Cerebellar nuclear complex (tissue), 1 donor: Measurements from ENCODE around the gene VEGFA.

Experiments
- DNase-seq, 2 experiments: peaks; one replicate each; lab custom pipeline; 2025; lab: John Stamatoyannopoulos, UW

Gene VEGFA

DNA sequence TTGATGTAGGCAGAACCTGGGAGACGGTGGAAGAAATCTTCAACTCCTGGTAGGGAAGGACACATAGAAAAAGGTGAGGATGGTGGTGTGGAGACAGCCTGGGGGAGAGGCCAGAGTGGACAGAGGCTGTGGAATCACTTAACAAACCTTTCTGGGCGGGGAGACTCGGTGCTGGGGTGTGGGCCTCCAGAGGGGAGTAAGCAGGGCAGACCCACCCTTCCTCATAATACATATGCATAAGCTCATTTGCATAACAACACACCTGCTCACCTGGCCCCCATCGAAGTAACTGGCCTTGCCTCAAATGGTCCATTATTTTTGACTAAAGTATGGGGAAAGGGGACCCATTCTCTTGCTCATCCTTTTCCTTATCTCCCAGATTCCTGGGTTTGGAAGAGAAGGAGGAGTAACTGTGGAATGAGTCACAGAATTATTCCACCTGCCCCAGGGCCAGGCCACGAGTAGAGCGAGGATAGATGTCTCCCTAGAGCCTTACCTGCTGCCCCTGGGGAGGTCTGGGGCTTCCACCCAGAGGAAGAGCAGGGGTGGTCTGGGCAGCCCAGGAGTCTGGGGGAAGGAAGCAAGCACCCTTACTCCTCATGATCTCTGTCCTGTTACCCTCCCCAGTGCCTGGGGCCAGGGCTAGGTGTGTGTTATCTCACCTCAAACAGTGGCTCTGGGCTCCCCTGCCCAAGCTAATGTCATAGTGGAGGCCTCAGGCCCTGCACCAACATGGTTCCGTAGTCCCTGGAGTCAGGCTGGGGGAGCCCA lies 10.7 kb upstream of the VEGFA start:
- no peak for DNase-seq

DNA sequence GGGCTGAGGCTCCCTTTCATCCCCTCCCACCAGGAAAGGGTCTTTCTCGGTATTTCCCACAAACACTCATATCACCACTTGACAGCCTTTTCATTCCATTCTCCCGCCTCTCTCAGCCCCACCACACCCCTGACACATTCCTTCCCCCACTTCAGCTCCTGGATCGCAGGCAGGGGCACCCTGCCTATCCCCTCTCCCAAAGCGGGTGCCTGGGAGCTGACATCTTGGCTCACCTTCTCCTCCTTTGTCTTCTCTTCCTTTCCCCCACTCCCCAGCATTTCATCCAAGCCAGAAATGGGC lies 10.2 kb upstream of the VEGFA start:
- no peak for DNase-seq

DNA sequence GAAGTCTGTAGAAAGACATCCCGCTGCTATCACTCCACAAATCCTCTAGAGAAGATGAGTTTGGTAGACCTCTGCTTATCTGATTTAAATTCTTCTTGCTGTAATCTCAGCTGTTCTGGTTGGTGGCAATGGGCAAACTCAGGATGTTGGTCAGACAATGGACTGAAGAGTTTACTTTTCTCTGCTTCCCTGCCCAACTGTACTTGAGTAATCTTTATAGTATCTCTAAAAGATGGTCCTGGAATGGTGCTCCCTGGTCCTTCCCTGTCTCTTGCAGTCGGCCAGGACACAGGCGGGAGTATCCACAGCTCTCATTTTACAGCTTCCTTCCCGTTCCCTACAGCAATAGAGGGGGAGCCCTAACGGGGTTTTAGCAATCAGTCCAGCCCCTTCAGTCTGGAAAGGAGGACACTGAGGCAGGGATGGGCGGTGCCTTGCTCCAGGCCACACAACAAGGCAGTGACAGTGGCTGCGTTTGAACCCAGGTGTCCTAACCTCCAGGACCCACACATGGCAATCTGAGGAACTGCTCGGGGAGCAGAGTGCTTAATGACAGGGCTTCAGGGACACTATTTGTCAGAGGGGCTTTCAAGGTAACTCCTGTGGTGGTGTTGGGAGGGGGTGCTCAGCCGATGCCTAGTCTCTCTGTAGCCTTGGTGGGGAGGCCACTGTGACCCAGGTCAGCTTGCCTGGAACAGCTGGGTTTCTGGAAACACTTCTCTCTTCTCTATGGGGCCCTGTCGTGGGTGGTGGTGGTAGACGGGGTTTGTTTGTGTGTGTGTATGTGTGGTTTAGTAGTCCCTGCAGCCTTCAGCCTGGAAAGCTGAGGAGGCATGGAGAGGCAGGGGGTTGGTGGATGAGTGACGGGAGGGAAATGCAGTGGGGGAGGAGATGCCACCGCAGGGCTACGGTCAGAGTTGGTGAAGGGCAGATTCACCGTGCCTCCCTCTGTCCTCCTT lies 9.5 kb upstream of the VEGFA start:
- DNase-seq, result no peak

DNA sequence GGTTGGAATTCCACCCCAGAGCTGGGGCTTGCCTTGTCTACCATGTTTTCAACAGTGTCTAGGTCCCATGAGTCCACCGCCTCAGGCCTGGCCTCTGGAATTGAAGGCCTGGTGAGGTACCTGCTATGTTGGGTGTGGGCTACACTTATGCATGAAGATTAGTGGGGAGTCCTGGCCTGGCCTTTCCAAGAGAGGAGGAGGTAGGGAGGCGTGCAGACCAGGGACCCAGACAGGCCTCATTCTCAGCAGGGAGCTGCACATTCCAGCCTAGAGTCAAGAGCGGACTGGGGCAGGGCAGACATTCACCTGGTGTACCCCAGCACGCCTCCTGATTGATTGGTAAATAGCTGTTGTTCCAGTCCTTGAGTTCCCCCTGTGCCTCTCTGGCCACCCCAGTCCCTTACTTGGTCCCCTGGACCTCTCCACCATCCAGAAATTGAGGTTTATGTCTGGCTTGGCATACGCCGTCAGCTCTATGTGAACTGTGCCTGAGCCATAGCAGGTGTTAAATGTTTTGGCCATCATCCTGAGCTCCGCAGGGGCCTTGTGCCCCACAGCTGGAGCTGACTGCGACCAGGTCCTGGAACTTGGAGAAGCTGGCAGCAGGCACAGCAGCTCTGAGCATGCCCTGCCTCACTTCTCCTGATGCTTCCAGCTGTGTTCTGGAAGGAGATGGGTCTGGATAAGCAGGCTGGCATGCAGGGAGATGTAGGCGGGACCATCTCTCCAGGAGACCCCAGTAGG lies 8.2 kb upstream of the VEGFA start:
- DNase-seq, result no peak

DNA sequence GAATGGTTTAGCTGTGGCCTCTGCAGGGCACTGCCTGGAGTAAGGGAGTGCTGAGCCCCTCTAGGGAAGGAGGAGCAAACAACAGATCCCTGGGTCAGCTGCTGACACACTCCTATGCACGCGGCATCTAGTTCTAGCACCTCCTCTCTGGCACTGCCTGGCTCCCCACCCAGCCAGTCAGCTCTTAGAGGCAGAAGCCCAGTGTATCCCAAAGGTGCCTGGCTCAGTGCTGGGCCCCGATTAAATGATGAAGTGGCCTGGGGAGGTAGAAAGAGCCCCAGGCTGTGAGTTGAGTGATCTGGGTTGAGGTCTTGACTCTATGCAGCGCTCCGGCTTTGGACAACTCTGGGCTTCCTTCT lies 7.6 kb upstream of the VEGFA start:
- DNase-seq, result no peak

DNA sequence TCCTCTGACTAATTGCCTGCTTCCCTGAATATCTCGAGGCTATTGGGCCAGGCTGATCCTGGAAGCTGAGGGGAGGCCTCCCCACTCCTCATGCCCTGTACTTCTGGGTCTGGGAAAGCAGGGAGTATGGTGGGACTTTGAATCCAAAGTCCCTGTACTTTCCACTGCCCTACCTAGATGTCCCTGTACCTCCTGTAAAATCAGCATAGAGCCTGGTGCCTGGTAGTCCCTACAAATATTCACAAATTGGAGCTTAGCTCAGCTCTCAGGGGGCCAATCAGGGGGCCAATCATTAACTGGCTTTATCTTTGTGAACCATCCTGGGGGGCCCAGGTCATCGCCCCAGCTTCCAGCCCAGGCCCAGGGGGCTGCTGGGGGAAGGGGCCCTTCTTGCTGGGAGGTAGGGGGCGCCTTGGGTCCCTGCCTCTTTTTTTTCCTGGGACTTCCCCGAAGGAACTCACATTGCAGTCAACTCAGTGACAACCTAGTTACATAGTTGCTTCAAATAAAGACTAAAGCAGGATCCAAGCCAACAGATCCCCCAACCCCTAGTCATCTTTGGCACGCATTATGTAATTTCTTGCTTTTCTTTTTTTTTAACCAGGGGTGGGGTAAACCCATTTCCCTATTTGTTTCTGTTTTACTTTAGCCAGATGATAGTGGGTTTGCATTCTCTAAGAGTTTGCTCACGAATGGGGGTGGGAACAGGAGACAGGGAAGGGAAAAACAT lies 6.9 kb upstream of the VEGFA start:
- no peak for DNase-seq

DNA sequence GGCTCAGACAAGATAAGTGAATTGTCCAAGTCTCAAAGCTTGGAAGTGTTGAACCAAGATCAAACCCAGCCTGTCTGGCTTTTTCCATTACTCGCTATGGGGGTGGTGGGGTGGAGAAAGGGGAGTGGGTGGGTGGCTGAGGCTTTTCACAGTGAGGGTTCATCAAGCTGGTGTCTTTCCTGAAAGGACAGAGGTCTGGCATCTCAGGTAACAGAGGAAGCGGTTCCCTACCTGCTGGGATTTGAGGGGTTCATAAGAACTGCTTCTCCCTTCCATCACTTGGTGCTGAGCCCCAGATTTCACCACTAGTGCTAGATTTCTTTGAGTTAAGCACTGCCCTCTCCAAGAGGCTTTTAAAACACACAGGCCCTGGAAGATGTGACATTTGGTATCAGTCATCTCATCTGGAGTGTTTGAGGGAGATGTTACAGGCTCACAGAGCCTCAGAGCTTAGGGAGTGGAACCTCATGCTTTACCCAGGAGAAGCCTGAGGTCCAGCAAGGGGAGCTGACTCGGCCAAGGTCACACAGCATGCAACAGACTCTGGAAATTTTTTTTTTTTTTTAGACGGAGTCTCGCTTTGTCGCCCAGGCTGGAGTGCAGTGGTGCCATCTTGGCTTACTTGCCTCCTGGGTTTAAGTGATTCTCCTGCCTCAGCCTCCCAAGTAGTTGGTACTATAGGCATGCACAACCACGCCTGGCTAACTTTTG lies 6.0 kb upstream of the VEGFA start:
- no peak for DNase-seq

DNA sequence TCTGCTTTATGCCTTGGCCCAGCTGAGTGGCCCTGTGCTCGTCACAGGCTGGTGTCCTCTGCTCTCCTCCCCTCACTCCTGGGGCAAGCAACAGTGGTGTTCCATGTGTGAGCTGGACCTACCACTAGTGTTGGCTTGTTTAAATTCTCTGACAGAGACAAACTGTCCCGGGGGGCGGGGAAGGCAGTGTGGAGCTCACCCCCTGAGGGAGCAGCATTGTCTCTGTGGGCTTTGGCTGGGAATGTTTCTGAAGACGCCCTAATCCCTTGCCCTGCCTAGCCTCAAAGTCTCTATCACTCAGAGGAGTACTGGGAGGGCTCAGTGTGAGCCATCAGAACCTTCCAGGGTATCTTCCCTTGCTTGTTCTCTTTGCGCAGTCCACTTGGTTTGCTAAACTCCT lies 5.2 kb upstream of the VEGFA start:
- no peak for DNase-seq

DNA sequence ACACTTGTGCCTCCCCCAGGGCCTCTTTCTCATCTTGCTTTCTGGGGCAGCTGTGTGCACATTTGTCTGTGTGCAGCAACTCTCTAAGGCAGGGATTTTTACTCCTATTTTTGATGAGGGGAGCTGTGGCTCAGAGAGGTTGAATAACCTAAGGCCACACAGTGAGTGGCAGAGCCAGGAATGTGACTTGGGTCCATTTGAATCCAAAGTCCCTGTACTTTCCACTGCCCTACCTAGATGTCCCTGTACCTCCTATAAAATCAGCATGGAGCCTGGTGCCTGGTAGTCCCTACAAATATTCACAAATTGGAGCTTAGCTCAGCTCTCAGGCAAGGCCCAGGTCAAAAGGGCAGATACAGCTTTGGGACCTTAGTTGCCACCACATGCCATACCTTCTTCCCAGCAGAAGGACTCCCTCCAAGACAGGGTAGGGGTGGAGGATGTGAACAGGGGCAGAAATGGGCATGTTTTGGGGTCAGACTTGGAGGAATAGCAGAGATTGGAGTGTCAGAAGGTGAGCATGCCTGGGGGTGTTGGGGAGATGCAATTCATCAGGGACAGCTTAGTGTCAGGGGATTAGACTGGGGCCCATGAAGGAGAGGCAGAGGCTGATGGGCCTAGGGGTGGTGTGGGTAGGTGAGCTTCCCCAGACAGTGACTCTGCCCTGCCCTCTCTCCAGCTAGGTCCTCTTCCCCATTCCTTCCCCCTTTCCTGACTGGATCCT lies 4.1 kb upstream of the VEGFA start:
- no peak for DNase-seq

DNA sequence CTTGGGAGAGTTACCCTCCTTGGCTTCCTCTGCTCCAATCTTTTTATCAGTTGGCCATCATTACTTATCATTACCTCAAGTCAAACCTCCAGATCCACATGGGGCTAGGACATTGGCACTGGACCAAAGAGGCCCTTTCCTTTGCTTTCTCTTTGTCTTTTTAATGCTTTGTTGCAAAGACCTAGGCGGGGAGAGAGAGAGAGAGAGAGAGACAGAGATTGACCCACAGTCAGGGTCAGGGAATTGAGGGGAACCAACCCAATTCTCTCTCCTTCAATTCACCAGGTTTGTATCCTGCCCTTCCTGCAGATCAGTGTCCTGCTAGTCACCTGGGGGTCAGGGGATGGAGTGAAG lies 3.5 kb upstream of the VEGFA start:
- no peak for DNase-seq

DNA sequence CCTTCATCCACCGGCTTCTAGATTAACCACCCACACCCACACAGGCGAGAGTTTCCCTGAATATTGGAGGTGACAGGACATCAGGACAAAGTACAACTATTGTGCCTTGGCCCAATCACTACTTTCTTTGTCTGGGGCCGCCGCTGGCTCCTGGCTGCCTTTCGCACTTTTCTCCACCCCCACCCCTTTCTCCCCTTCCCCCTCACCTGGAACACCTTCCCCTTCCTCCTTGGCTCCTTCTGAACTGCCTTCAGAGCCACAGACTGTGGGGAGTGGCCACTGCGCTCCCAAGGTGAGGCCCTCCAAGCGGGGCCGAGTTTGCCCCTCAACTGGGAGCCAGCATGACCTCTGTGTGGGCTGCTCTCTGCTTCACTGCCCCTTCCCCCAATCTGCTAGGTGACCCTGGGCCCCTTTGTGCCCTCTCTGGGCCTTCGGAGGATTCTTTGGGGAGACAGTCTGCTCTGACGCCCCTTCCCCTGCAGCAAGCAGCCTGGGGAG lies 3.0 kb upstream of the VEGFA start:
- DNase-seq, result no peak

DNA sequence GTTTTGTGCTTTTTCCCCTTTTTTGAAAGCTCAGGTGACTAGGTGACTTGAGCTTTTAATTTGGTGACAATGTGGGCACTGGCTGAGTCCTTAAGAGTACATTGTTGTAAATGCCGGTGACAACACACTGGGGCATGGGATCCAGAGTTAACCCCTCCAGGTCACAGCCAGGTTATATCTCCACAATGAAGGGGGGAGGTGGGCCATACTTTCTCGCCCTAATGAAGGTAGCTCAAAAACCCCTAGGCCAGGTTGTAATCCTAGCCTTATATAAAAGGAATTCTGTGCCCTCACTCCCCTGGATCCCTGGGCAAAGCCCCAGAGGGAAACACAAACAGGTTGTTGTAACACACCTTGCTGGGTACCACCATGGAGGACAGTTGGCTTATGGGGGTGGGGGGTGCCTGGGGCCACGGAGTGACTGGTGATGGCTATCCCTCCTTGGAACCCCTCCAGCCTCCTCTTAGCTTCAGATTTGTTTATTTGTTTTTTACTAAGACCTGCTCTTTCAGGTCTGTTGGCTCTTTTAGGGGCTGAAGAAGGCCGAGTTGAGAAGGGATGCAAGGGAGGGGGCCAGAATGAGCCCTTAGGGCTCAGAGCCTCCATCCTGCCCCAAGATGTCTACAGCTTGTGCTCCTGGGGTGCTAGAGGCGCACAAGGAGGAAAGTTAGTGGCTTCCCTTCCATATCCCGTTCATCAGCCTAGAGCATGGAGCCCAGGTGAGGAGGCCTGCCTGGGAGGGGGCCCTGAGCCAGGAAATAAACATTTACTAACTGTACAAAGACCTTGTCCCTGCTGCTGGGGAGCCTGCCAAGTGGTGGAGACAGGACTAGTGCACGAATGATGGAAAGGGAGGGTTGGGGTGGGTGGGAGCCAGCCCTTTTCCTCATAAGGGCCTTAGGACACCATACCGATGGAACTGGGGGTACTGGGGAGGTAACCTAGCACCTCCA lies 2.2 kb upstream of the VEGFA start:
- no peak for DNase-seq

DNA sequence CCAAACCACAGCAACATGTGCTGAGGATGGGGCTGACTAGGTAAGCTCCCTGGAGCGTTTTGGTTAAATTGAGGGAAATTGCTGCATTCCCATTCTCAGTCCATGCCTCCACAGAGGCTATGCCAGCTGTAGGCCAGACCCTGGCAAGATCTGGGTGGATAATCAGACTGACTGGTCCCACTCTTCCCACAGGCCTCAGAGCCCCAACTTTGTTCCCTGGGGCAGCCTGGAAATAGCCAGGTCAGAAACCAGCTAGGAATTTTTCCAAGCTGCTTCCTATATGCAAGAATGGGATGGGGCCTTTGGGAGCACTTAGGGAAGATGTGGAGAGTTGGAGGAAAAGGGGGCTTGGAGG lies 1.5 kb upstream of the VEGFA start:
- DNase-seq, result no peak

DNA sequence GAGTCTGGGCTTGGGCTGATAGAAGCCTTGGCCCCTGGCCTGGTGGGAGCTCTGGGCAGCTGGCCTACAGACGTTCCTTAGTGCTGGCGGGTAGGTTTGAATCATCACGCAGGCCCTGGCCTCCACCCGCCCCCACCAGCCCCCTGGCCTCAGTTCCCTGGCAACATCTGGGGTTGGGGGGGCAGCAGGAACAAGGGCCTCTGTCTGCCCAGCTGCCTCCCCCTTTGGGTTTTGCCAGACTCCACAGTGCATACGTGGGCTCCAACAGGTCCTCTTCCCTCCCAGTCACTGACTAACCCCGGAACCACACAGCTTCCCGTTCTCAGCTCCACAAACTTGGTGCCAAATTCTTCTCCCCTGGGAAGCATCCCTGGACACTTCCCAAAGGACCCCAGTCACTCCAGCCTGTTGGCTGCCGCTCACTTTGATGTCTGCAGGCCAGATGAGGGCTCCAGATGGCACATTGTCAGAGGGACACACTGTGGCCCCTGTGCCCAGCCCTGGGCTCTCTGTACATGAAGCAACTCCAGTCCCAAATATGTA lies 957 bp upstream of the VEGFA start:
- DNase-seq, result no peak

DNA sequence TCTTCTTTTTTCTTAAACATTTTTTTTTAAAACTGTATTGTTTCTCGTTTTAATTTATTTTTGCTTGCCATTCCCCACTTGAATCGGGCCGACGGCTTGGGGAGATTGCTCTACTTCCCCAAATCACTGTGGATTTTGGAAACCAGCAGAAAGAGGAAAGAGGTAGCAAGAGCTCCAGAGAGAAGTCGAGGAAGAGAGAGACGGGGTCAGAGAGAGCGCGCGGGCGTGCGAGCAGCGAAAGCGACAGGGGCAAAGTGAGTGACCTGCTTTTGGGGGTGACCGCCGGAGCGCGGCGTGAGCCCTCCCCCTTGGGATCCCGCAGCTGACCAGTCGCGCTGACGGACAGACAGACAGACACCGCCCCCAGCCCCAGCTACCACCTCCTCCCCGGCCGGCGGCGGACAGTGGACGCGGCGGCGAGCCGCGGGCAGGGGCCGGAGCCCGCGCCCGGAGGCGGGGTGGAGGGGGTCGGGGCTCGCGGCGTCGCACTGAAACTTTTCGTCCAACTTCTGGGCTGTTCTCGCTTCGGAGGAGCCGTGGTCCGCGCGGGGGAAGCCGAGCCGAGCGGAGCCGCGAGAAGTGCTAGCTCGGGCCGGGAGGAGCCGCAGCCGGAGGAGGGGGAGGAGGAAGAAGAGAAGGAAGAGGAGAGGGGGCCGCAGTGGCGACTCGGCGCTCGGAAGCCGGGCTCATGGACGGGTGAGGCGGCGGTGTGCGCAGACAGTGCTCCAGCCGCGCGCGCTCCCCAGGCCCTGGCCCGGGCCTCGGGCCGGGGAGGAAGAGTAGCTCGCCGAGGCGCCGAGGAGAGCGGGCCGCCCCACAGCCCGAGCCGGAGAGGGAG lies 580 bp downstream of the VEGFA start:
- no peak for DNase-seq

DNA sequence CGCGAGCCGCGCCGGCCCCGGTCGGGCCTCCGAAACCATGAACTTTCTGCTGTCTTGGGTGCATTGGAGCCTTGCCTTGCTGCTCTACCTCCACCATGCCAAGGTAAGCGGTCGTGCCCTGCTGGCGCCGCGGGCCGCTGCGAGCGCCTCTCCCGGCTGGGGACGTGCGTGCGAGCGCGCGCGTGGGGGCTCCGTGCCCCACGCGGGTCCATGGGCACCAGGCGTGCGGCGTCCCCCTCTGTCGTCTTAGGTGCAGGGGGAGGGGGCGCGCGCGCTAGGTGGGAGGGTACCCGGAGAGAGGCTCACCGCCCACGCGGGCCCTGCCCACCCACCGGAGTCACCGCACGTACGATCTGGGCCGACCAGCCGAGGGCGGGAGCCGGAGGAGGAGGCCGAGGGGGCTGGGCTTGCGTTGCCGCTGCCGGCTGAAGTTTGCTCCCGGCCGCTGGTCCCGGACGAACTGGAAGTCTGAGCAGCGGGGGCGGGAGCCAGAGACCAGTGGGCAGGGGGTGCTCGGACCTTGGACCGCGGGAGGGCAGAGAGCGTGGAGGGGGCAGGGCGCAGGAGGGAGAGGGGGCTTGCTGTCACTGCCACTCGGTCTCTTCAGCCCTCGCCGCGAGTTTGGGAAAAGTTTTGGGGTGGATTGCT lies 1.3 kb downstream of the VEGFA start:
- DNase-seq, result no peak

DNA sequence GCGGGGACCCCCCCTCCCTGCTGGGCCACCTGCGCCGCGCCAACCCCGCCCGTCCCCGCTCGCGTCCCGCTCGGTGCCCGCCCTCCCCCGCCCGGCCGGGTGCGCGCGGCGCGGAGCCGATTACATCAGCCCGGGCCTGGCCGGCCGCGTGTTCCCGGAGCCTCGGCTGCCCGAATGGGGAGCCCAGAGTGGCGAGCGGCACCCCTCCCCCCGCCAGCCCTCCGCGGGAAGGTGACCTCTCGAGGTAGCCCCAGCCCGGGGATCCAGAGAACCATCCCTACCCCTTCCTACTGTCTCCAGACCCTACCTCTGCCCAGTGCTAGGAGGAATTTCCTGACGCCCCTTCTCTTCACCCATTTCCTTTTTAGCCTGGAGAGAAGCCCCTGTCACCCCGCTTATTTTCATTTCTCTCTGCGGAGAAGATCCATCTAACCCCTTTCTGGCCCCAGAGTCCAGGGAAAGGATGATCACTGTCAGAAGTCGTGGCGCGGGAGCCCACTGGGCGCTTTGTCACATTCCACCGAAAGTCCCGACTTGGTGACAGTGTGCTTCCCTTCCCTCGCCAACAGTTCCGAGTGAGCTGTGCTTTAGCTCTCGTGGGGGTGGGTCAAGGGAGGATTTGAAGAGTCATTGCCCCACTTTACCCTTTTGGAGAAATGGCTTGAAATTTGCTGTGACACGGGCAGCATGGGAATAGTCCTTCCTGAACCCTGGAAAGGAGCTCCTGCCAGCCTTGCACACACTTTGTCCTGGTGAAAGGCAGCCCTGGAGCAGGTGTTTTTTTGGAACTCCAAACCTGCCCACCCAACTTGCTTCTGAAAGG lies 2.1 kb downstream of the VEGFA start:
- peak in 1 of 2 experiments; percentile 4 for DNase-seq
